HG02885 (cell line): ENCODE data around the gene PIK3R1.
"Not testable (repeated sequence)": the region's sequence is repeated elsewhere in the genome, so short reads cannot be mapped to it uniquely, and the experiment has no call there.

Experiments
- ATAC-seq: cut with Tn5 transposase; IDR thresholded peaks from one replicate; pipeline ENCODE4 v1.9.1; 2021; ENCODE audit warnings: mild to moderate bottlenecking; ENCODE audit not compliant: unreplicated experiment, poor library complexity

Gene PIK3R1

DNA sequence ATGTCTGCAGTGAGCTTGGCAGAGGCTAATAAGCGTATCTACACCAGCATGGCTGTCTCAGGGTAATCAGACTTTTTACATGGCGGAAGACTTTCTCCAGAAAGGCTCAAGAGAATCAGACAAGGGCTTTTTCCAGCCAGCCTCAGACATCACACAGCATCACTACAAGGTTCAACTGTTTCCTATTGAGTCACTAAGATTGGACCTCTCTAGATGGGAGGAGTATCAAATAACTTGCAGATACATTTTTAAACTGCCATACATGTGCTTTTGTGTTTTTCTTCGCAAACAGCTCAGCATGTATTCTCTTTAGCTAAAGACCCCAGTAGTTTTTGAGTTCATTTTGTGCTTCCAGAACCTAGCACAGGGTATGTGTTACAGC, 22.9 kb upstream of the PIK3R1 start:
- ATAC-seq: no peak

DNA sequence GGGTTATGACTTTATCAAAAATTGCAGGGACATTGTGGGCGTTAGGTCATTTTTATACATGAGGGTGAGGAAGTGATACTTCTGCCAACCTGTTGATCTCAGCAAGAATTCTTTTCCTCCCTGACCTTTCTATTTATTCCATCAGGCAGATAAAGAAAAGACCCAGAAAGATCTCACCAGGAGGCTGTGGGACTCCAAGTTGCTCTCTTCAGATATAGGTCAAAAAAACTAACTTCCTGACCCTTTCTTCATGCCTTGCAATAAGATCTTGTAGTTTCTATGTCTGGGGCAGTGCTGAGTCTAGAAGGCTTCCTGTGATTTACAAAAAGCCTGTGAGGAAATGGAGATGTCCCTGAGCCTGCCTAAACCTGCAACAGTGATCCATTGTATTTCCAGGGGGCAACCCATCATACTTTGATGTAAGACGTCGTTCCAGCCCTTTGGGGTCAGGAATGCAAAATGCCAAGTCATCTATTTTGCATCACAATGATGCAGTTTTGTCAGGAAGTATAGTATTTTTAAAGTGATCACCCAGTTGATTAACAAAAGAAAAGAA, 22.0 kb upstream of the PIK3R1 start:
- ATAC-seq: no peak

DNA sequence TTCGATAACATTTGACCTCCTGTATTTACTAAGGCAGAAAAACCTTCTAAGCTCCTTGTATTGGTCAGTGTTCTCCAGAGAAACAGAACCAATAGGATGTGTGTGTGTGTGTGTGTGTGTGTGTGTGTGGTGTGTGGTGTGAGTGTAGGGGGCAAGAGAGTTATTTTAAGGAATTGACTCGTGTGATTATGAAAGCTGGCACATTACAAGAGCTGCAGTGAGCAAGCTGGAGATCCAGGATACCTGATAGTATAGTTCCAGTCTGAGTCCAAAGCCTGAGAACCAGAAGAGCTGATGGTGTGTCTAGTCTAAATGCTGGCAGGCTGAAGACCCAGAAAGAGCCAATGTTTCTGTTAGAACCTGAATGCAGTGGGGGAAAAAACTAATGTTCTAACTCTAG, 21.2 kb upstream of the PIK3R1 start:
- no peak for ATAC-seq

DNA sequence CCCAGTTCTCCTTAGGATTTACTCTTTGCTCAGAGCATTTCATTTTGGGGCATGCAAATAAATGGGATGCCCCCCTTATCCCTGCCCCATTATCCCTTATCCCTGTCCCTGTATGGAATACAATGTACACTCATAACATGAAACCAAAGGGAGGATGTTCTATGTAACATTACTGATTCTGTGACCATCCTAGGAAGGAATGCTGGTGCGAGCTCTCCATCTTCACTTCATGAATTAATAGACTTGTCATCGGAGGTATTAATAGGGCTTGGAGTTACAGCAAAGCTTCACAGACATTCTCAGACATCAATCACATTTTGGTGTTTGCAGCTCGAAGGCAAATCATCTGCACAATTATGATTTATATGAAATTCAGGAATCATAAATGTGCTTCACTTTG, 20.4 kb upstream of the PIK3R1 start:
- ATAC-seq: no peak

DNA sequence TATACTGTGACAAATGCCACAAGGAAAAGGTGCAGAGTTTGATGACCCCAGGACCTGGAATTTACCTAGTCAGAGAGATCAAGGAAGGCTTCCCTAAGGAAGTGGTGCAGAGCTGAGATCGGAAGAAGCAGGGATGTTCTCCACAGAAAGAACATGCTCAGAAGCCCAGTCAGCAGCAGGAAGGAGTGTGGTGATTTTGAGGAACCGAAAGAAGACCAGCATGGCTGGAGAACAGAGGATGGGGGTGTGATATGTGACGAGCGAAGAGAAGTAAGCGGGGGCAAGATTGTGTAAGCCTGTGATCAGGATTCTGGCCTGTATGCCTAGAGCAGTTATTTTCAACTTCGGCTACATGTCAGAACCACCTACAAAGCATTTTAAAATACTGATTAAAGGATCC, 18.7 kb upstream of the PIK3R1 start:
- peak; percentile 98 for ATAC-seq

DNA sequence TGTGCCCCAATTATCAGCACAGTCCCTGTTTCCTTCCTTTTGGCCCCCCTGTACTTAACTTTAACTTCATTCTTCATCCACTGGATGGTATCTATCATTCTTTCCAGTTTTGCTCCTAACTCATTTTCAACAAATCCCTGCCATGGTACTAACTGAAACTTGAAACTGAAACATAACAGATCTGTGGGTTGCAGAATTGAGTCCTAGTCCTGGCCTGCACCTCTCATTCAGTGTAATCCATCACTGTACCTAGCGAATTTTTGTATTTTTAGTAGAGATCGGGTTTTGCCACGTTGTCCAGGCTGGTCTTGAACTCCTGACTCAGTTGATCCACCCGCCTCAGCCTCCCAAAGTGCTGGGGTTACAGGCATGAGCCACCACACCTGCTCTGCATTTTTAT, 15.3 kb upstream of the PIK3R1 start:
- peak; percentile 30 for ATAC-seq

DNA sequence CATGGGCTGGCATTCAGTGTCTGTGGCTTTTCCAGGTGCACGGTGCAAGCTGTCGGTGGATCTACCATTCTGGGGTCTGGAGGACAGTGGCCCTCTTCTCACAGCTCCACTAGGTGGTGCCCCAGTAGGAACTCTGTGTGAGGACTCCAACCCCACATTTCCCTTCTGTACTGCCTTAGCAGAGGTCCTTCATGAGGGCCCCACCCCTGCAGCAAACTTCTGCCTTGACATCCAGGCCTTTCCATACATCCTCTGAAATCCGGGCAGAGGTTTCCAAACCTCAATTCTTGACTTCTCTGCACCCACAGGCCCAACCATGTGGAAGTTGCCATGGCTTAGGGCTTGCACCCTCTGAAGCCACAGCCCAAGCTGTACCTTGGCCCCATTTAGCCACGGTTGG, 4.9 kb upstream of the PIK3R1 start:
- ATAC-seq: not testable (repeated sequence)

DNA sequence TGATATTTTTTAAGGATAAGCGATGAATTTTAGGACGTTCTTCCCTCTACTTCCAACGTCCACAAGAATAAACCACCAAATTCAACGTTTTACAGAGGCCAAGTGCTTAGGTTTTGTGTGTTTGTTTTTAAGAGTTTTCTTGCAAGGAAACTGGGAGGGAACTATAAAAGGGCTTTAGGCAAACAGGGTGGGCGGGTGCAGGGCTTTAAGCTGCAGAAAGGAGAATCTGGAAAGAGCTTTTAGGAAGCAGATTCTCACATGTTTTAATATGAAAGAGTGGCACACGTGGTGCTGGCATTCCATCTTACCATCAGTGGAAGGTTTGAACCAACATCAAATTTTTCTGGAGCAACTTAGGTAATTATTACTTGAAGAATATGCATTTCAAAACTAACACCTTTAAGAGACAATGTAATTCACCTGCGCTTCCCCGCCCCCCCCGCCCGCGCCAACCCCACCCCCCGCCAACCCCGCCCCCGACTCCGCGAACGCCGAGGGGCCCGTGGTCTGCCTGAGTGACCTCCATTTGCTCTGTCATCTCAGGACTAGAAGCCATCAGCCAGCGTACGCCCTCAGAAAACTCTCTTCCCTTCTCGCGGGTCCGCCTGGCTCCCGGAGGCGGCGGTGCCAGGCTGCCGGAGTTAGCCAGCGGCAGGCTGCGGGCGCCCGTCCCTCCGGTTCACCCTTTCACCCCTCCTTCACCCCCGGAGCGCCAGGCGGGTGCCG, 911 bp upstream of the PIK3R1 start:
- ATAC-seq: peak; percentile 23

DNA sequence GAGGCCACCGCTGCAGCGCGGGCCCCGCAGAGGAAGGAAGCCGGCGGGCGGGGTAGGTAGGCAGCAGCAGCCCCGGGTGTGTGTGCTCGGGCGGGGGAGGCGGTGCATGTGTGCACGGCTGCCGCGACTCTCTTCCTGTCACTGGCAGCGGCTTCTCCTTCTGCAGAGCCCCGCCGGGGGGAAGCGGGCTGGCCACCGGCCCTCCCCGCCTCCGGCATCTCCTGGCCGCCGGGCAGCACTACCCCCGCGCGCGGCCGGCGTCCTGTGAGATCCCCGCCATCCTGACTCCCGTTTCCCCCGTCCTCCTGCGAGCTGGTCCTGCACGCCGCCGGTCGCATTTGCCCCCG, 315 bp downstream of the PIK3R1 start:
- ATAC-seq: peak; percentile 53

DNA sequence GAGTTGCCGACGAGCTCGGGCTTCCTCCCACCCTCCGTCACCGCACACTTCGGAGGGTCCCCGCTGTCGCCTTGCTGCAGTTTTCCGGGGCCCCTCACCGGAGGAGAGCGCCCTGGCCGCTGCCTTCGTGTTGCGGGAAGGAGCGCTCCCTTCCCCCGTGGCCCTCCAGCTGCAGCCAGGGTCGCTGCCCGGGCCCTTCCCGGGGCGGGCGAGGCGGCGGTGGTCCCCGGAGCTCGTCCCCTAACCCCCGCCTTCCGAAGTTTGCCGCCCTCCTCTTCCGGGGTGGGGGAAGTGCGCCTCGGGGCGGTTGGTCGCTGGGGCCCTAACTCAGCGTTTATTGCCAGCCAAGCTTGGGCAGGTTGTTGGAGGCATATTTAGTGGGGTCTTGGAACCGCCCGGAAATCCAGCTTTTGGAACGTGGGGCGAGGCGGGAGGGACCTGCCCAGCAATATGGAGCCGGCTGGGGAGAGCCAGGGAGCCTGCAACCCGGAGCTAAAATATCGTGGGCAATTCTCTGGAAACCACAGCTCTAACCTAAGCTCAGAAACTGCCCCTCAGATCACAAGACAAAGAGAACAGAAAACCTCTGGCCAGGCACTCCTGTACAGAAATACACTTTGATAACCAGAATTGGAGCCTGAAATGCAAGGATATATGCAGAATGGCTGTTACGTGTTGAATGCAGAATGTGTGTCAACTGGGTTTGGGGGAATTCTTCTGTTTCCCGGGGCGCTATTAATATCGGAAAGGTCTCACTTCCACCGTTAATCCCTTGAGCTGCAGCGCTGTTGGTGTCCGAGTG, 890 bp downstream of the PIK3R1 start:
- peak; percentile 24 for ATAC-seq

DNA sequence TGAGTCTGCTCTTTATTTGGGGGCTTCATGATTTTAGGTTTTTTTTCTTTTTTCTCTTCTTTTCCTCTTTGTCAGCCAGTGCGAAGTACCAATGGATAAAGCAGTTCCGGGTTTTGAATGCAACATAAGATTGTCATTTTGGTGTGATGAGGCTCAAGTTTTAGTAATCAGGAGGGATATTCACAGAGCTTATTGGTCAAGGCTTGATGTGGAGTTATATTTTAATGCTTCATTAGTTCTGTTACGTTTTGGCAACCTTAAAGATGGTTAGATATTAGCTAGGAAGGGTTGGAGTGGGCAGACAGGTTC, 1.4 kb downstream of the PIK3R1 start:
- ATAC-seq: no peak

DNA sequence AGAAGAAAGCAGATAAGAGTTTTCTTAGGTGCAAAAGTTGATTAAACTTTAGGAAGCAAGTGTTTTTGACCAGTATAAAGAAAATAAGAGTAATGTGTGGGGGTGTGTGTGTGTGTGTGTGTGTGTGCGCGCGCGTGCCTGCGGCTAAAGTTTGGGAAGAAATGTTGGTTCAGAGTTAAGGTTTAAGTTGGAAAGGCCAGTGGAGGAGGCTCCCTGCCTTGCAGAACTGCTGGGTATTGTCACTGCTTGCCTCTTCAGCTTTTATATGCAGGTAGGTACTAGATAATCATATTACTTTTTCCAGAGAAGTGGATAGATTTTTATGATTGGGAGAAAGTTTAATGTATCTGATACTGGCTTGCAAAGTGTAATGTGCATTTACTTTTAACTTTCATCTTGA, 2.0 kb downstream of the PIK3R1 start:
- no peak for ATAC-seq

DNA sequence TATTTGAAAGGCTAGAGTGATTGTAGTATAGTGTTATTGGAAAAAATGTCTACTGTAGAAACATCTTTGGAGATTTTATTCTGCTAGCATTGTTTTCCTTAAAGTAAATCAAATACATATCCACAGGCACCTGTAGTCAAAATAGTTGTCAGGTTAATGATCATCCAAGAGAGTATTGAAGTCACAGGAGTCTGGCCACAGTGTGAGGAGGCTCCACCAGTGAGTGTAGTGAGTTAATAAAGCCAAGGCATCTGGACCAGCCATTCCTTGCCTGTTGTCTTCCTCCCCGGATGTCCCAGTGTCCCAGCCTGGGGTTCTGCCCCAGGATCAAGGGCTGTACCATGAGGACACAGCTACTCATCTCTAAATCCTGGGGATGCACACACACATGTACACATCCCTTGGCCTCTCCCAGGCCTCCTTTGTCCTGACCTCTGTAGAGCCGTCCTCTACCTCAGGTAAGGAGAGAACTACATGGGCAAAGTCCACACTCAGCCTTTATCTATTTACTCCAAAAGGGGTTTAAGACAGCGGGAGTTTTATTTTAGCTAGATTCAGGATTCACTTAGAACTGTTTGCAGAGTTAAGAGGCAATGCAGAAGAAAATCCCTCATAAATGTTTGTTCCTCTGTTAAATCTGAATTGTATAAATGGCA, 3.7 kb downstream of the PIK3R1 start:
- ATAC-seq: no peak

DNA sequence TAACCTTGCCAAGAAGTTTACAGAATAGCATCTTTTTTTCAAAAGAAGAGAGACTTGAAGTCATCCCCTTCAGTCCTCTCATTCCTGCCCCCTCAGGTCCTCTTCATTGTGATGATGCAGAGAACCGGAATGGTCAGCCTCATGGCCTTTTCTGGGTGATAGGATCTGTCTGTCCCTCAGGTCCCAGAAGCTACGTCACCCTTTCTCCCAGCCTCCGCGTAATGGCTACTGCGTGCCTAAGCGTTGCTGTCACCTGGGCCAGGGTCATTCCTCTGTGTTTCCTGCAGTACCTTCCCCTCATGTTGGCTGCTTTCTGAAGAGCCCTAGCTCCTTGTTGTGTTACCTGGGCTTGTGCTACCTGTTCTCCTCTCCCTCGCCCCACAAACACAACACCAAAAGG, 4.7 kb downstream of the PIK3R1 start:
- ATAC-seq: no peak

DNA sequence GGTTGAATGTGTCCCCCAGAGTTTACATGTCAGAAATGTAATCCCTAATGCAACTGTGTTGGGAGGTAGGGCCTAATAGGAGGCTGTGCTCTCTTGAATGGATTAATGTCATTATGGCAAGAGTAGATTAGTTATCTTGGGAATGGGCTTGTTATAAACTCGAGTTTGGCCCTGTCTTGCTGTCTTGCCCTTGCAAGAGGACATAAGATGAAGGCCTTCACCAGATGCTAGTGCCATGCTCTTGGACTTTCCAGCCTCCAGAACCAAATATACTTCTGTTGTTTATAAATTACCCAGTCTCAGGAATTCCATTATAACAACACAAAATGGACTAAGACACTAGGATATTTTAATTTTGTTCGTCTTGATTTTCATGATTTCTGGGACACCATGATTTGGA, 5.4 kb downstream of the PIK3R1 start:
- ATAC-seq: no peak

DNA sequence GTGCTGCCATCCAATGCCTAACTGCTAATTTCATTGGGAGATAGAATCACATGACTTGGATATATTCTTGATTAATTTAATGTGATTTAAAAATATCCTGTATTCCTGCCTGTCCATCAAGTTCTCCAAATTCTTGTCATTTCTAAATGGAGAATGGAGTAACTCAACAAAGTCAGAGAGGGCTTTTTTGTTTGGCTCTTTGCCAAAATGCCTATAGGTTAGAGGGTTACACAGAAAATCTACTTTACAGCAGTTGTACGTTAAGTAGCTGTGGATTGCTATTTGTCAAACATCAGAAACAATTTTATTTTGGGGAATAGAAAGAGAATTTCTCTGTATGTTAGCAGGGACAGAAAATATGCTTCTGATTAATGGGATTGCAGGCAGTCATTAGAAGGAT, 5.9 kb downstream of the PIK3R1 start:
- no peak for ATAC-seq

DNA sequence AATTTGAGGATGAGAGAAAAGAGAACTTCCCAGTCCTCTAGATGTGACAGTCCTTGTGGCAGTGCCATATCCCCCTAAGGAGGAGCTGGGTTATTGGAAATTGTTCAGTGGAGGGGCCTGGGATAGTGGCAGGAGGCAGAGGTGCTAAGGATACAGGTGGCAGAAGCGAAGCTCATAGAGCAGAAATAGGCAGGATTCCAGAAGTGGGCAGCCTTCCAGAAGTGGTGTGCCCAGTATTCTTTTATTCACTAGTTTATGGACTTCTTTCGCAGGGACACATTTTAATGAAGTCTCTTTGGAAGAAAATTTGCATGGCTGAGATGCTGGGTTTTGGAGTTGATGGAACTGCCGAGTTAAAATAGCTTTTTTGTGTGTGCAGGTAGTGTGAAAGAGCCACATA, 6.8 kb downstream of the PIK3R1 start:
- no peak for ATAC-seq

DNA sequence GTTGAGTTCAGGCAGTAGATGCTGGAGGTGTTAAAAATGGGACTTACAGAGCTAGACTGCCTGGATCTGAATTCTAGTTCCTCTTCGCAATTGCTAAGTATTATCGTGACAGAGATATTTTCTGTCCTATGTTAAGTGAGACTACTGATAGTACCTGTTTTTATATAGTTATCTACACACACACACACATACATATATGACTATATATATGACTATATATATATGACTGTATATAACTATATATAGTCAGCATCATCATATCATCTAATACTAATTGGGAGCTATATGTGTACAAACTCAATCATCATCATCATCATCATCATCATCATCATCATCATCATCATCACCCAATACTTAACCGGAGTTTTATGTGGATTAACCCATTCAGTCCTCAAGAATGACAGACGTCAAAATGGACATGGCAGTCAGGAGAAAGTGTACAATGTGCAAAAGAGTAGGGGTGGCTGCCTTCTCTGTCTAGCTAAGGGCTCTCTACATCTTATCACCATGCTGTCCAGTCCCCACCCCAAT, 7.3 kb downstream of the PIK3R1 start:
- no peak for ATAC-seq

DNA sequence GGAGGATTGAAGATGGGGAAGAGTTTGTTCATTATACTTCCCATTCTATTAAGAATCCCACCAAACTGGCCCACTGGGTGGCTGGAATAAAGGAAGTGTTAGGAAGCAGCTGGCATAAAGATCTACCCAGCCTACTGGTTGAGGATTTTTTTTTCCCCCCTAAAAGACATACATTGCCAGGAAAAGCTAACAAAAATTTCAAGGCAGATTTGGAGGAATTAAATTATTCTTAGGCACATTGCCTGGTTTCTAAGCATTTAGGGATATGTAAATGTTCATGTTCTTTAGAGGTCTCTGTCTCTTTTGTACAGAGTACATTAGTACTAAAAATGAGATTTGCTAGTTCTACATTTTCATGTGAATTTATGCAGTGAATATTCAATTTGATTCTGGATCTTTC, 8.3 kb downstream of the PIK3R1 start:
- ATAC-seq: no peak

DNA sequence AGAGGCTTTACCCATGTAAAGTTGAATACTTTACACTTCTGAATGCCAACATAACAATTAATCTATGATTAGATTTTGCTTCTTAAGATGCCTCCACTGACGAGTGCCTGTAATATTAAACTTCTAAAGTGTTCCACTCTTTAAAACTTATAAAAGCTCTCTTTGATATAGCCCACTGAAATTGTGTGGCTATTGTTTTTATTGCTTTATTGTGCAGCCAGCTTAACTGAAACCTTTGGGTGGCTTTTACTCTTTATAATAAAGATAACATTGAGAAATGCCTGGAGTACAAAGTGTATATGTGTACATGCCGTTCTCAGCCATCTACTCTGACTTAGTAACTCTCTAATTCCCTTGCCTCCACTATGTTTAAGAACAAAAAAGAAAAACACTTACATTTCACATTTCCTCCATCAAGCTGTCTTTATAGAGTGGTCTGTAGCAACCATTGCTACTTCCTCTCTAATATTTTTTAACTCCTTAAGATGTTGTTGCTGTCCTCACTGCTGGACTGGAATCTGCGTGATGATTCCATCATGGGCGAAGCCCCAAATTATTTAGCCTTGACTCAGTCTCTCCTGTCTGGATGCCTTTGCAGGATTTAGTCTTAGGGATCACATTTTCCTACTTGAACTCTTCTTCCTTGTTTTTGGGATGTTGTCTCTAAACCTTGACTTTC, 9.1 kb downstream of the PIK3R1 start:
- no peak for ATAC-seq
